A673 (cell line): ENCODE data around the gene KRTAP4-8.

ENCODE experiments used
- EZH2 ChIP-seq: fragments of 200-600 bp; sonication (generic); IDR thresholded peaks from 2 replicates; pipeline ENCODE4 v1.6.1; 2017; ENCODE audit warnings: borderline replicate concordance, low read depth, mild to moderate bottlenecking, mixed read lengths, antibody characterized with exemption, low read length; ENCODE audit not compliant: poor library complexity, severe bottlenecking
- TF ChIP-seq, protein P1 (sequence below): fragments of 300-800, 200-600 bp; sonication (generic); conservative IDR thresholded peaks from 2 replicates; pipeline ENCODE4 v1.5.1; 2017; ENCODE audit warnings: low read depth, mild to moderate bottlenecking, antibody characterized with exemption, low read length, moderate library complexity, mixed read lengths

GRCh38 chr17:41054025-41054424 is 43.9 kb downstream of the KRTAP4-8 start:
- TF ChIP-seq, protein P1, sequence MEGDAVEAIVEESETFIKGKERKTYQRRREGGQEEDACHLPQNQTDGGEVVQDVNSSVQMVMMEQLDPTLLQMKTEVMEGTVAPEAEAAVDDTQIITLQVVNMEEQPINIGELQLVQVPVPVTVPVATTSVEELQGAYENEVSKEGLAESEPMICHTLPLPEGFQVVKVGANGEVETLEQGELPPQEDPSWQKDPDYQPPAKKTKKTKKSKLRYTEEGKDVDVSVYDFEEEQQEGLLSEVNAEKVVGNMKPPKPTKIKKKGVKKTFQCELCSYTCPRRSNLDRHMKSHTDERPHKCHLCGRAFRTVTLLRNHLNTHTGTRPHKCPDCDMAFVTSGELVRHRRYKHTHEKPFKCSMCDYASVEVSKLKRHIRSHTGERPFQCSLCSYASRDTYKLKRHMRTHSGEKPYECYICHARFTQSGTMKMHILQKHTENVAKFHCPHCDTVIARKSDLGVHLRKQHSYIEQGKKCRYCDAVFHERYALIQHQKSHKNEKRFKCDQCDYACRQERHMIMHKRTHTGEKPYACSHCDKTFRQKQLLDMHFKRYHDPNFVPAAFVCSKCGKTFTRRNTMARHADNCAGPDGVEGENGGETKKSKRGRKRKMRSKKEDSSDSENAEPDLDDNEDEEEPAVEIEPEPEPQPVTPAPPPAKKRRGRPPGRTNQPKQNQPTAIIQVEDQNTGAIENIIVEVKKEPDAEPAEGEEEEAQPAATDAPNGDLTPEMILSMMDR: no peak
- TF ChIP-seq EZH2: no peak
